GM18867 (cell line): ENCODE data around the gene XBP1.
A peak's percentile ranks its signal among the peaks of the same experiment; 100 is the strongest.
"Not testable (repeated sequence)": the region's sequence is repeated elsewhere in the genome, so short reads cannot be mapped to it uniquely, and the experiment has no call there.

Experiments
- ATAC-seq: cut with Tn5 transposase; IDR thresholded peaks from one replicate; pipeline ENCODE4 v1.9.1; 2021; ENCODE audit warnings: mild to moderate bottlenecking, moderate library complexity; ENCODE audit not compliant: unreplicated experiment

XBP1 gene

DNA sequence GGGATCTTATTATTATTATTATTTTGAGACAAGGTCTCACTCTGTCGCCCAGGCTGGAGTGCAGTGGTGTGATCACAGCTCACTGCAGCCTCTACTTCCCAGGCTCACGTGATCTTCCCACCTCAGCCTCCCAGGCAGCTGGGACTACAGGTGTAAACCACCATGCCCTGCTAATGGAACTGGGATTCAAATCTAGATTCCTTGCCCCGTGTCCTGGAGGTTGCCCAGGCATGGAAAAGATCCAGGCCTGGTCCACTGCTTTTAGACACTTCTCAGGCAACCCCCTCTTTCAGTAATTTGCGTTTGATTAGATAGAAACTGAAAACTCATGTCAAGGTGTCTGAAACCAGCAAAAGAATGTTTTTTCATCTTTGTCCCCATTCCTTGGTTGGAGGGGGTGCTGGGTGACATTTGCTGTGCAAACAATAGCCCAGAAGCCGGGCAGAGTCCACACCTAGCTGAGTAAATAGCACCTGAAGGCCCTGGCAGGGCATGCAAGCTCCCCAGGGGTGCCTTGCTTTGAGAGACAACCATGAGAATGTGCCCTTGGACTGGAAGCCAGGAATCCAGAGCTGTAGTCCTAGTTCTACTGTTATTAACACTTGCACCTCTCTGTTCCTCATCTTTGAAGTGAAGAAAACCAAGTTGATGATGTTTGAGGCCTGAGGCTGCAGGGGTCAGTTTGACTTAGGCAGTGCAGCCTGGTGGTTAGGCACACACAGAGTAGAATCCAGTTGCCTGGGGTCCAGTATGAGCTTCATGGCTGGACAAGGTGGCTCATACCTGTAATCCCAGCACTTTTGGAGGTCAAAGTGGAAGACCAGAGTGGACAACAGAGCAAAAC lies 19.1 kb upstream of the XBP1 start:
- peak; percentile 51 for ATAC-seq

- no peak for ATAC-seq
Observed at GRCh38 chr22:28817919-28818859, 17.8 kb upstream of the XBP1 start.

DNA sequence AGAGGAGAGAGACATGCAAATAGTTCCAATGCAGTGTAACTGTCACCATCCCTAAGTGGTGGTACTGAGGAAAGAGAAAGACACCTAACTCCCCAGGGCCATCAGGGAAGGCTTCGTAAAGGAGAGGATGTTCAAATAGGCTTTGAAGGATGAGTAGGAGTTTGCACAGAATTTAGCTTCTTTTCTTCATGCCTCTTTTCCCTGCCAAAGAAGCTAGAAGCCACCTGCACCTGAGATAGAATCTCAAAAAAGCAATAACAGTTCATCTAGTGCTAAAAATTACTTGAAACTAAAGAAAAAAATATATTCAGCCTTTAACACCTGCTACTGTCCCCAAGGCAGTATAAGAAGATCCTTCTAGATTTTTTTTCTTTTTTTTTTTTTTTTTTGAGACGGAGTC lies 16.7 kb upstream of the XBP1 start:
- no peak for ATAC-seq

DNA sequence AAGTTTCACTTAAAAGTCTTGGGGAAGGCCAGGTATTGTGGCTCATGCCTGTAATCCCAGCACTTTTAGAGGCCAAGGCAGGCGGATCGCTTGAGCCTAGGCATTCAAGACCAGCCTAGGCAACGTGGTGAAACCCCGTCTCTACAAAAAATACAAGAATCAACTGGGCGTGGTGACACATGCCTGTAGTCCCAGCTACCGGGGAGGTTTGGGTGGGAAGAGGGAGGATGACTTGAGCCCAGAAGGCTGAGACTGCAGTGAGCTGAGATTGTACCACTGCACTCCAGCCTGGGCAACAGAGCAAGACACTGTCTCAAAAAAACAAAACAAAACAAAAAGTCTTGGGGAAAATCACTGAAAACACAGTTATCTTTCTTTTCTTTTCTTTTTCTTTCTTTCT lies 15.4 kb upstream of the XBP1 start:
- ATAC-seq = no peak

DNA sequence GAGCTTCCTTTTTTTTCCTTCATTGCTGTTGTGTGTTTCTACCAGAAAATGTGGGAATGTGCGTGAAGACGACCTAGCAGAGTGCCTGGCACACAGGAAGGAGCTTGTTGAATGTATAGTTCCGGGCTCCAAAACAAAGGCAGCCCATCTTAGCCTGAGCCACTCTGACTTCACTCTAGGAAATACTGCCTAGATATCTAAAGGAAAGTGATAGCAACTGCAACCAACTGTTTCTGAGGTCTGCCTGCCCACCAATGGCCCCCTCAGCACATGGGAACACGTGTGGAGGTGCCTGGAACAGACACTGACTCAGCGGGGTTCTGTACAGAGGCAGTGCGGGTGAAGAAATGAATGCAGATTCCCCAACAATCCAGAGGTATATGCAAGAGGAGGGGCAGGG lies 14.7 kb upstream of the XBP1 start:
- no peak for ATAC-seq

- no peak for ATAC-seq
Observed at GRCh38 chr22:28813772-28814518, 13.6 kb upstream of the XBP1 start.

- ATAC-seq = no peak
Observed at GRCh38 chr22:28812516-28812915, 12.1 kb upstream of the XBP1 start.

- ATAC-seq = no peak
Observed at GRCh38 chr22:28810821-28811491, 10.6 kb upstream of the XBP1 start.

DNA sequence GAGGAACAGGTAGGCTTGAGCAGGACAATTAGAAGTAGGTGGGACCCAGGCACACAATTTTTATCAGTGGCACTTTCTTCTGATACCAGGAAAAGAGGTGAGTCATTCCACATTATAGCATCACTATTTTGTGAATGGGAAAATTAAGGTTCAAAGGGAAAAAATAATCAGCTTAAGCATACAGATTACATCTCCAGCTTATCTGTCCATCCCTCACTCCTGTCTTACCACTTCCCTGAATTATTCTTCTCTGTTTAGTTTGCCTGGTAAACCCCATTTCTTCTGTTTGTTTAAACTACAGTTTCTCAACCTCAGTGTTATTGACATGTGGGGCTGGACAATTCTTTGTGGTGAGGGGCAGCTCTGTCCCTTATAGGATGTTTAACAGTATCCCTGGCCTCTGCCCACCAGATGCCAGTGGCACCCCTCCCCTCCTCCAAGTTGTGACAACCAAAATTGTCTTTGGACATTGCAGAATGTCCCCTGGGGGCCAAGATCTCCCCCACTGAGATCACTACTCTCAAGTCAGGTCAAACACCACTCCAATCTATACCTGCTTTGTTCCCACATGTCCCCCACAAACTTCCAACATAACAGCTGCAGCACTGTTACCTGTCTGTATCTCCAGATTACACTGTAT lies 8.5 kb upstream of the XBP1 start:
- no peak for ATAC-seq

GRCh38 chr22:28805426-28805825 lies 5.1 kb upstream of the XBP1 start:
- ATAC-seq = not testable (repeated sequence)

- no peak for ATAC-seq
Observed at GRCh38 chr22:28802595-28803123, 2.3 kb upstream of the XBP1 start.

DNA sequence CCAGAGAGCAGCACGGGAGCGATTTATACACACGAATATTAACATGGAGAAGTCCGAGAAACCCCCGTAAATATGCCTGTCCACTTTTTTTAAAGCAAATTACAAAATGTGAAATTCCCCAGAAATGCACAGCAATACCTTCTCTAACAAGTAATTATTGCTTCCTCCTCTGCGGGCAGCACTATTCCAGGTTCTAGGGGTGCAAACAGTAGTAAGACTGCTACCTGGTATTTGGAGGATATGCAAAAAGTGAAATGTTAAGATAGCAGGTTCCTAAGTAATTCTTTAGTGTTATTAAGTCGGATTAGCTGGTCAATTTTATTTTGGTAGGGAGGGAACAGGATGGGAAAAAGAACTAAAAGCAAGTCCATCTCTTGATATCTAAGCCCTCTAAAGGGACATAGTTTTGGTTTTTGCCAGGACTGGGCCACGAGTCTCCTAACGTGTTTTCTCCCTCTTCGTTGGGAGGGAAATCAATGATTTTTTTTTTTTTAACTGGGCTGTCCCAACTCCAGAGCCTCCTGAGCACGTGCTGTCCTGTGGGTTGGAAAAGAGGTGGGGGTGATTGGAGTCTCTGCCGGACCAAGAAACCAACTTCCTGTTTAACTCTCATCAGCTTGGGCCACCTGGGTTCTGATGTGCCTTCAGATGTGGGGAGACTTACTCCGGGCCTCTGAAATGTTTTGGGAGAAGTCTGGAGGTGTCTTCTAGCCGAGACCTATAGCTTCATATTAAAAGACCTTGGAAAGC lies 1.7 kb upstream of the XBP1 start:
- ATAC-seq = no peak

DNA sequence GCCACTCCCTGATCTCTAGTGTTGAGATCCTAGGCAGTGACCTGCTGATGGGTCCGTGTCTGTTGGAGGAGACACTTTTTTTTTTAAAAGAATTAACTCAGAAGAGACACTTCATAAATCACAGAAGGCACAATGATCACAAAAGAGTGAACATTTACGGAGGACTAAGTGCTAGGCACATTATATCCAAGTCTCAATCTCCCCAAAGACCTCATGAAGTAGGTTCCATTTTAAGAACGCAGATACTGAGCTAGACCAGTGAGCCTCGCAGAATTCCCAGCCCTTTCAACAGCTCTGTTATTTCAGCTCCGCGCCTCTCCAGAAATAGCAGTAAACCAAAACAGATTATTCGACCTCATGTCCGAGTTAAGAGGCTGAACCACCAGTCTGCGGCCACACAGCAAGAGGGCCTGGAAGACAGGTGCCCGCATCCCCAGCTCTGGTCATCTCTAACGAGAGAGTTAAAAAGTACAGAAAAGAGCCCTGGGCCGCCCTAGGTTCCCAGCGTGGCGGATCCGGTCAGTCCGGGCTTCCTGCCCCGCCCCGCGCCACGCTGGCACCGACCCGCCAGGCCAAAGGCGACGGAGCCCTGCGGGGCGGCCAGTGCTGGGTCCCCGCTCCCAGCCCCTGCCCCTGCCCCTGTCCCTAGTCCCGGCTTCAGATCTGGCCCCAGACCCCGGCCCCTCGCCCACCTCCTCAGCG lies 612 bp downstream of the XBP1 start:
- peak; percentile 27 for ATAC-seq

DNA sequence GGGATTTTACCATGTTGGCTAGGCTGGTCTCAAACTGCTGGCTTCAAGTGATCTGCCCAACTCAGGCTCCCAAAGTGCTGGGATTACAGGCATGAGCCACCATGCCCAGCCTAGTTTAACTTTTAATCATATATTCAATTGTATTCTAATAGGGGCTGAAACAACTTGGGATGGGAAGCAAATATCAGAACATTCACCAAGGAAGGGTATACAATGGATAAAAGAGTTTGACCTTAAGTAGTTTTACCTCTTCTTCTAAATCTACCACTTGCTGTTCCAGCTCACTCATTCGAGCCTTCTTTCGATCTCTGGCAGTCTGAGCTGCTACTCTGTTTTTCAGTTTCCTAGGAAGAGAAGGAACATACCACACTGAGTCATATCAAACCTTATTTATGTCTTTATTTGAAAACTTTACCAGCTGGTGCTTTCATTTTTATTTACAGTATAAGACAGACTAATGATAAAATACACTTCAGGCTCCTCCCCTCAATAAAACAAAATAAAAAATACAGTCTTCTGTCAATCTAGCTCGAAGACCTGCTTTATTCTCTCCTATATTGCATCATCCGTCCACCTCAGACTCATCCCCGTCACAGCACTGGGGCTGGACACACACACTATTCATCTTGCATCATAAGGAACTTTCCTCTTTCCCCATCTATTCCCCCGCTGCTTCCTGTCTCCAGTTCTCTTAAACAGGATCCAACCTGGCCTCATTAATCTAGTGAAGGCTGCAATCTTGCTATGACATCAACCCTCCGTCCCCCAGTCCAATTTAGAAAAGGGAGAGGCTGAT lies 1.4 kb downstream of the XBP1 start:
- ATAC-seq = no peak

- no peak for ATAC-seq
Observed at GRCh38 chr22:28795932-28796856, 4.2 kb downstream of the XBP1 start.

- ATAC-seq = no peak
Observed at GRCh38 chr22:28795071-28795693, 5.2 kb downstream of the XBP1 start.
